GM12892 (cell line): ENCODE measurements around the gene APOBEC3A.

Source experiments
- POLR2A ChIP-seq: IDR thresholded peaks from 2 replicates; pipeline ENCODE4 v1.6.1; 2011; ENCODE audit warnings: low read depth, low read length, control low read depth
- POLR2AphosphoS5 ChIP-seq: IDR thresholded peaks from 2 replicates; pipeline ENCODE4 v1.6.1; 2011; ENCODE audit warnings: low read depth, low read length, control low read depth

- TF ChIP-seq POLR2A = no peak
- TF ChIP-seq POLR2AphosphoS5 = no peak
Measured at GRCh38 chr22:38964989-38965388, 7.6 kb downstream of the APOBEC3A start.
